ENCODE measurements around the gene TATDN2.

TATDN2 gene

DNA sequence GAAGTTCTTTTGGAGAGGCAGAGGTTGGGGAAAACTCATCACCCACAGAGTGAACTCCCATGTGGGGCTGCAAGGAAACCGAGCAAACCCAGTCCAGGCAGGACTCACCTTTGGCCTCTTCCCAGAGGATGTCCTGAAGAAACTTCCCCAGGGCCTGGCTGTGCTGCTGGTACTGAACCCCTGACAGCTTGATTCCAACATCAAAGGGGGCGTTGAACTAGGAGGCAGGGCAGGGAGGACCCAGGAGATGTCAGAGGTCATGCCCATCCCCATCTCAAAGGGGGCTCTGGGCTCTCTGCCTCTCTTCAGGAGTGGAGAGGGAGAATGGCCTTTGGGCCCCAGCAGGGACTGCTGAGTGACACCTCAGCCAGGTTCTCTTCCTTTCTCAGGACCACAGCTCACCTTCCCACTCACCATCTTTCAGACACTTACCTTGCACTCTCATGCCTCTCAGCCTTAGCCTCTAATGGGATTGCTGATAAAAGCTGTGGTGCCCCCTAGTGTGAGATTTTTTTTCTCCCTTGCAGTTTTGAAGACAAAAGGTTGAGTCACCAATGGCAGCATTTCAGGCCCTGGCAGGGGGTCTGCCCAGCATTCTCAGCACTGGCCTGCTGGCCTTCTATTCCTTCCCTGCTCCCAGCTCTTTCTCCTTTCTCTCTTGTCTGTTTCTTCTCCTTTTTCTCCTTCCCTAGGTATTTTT lies 38.5 kb downstream of the TATDN2 start:
- TF ChIP-seq, protein P1, sequence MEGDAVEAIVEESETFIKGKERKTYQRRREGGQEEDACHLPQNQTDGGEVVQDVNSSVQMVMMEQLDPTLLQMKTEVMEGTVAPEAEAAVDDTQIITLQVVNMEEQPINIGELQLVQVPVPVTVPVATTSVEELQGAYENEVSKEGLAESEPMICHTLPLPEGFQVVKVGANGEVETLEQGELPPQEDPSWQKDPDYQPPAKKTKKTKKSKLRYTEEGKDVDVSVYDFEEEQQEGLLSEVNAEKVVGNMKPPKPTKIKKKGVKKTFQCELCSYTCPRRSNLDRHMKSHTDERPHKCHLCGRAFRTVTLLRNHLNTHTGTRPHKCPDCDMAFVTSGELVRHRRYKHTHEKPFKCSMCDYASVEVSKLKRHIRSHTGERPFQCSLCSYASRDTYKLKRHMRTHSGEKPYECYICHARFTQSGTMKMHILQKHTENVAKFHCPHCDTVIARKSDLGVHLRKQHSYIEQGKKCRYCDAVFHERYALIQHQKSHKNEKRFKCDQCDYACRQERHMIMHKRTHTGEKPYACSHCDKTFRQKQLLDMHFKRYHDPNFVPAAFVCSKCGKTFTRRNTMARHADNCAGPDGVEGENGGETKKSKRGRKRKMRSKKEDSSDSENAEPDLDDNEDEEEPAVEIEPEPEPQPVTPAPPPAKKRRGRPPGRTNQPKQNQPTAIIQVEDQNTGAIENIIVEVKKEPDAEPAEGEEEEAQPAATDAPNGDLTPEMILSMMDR (IDR thresholded peaks at IDR 0.05; ENCODE audit: borderline replicate concordance, control extremely low read depth, extremely low read depth, insufficient read depth, missing control alignments) = peak; percentile 37
- peak; percentile 53 for DNase-seq (ENCODE audit: low spot score)
- in situ Hi-C loops (cut with MboI; ENCODE audit: low sequenced_read_pairs, unreplicated experiment) = no loop called here

DNA sequence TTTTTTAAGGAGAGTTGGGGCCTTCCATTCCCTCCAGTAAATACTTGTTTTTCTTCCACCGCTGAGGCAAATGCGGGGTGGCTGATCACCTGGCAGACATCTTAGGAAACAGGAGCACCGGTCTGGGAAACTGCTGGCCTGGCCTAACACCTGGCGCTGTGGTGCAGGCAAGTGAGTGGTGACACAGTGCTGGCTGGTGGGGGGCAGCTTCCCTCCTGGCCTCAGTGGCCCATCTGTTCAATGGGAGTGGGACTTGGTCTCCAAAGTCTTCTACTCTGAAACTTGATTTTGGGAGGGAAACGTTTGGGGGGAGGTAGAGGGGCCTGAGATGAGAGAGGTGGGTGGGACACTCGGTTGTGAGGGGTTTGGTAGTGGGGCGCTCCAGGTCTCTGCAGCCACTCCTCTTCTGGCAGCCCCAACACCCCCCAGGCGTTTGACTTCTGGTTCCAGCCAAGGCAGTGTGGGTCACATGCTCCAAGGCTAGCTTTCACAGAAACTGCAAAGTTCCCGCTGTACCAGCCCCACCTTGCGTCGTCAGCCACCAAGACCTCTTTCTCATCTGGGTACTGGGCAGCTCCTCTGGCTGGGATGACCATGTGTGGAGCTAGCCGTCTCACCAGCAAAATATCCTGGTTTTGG lies 39.8 kb downstream of the TATDN2 start:
- TF ChIP-seq, protein P1 (IDR thresholded peaks at IDR 0.05; ENCODE audit: borderline replicate concordance, control extremely low read depth, extremely low read depth, insufficient read depth, missing control alignments) = no peak
- in situ Hi-C loops (cut with MboI; ENCODE audit: low sequenced_read_pairs, unreplicated experiment) = no loop called here
- DNase-seq (ENCODE audit: low spot score) = no peak

DNA sequence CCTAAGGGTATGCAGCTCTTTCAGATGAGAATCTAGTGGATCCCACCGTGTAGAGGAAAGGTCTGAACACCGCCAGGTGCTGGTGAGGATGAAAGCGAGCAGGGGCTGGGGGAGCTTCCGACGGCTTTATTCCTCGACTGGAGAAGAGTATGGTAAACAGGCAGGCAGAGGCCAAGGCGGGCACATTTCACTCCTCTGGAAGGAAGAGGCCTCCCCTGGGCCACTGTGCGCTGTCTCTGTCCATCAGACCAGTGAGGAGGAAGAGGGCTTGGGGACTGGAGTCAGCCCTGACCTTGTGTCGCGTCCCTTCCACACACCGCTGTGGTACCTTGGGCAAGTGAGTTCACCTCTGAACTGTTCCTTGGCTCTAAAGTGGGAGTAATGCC lies 40.3 kb downstream of the TATDN2 start:
- in situ Hi-C loops (cut with MboI; ENCODE audit: low sequenced_read_pairs, unreplicated experiment) = no loop called here
- DNase-seq (ENCODE audit: low spot score) = no peak
- TF ChIP-seq, protein P1 (IDR thresholded peaks at IDR 0.05; ENCODE audit: borderline replicate concordance, control extremely low read depth, extremely low read depth, insufficient read depth, missing control alignments) = no peak

DNA sequence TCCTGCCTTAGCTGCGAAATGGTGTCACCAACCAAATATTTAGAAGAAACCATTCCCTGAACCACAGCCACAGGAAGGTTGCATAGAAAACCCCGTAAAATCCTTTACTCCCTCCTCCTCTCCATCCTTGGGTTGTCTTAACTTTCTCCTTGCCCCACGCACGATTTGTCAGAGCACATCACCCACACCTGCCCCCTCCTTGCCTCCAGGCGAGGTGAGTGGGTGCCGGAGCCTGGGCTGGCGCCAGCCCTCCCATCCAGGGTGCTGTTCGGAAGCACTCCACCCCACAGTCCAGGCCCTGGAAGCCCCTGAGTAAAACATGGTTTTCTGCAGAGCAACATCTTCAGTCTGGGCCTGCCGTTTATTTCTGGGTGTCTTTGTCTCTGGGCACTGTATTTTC lies 40.8 kb downstream of the TATDN2 start:
- in situ Hi-C loops (cut with MboI; ENCODE audit: low sequenced_read_pairs, unreplicated experiment) = no loop called here
- no peak for DNase-seq (ENCODE audit: low spot score)
- TF ChIP-seq, protein P1 (IDR thresholded peaks at IDR 0.05; ENCODE audit: borderline replicate concordance, control extremely low read depth, extremely low read depth, insufficient read depth, missing control alignments) = no peak

DNA sequence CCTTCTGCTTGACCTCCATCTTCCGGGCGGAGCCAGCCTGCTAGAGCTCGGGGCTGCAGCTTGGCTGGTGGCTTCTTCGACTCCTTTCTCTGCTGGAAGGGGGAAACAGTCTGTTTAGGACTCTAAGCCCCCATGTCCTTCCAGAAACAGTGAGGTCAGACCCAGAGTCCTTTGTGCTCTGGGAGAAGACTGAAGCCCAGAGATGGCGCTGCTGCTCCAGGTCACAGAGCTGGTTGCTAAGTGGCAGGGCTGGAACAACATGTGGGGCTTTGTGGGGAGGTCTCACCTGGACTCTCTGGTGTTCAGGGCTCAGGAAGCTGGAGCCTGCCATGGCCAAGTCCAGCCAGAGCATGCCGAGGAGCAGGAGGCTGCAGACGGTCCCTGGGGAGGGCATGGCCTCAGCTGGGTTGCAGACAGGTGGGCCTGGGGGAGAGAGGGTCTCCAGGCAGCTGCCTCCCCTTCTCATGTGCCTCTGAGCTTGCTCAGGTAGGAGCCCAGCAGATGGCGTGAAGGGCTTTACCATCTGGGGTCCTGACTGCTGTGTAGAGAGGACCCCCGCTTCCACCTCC lies 41.6 kb downstream of the TATDN2 start:
- in situ Hi-C loops (cut with MboI; ENCODE audit: low sequenced_read_pairs, unreplicated experiment) = no loop called here
- TF ChIP-seq, protein P1 (IDR thresholded peaks at IDR 0.05; ENCODE audit: borderline replicate concordance, control extremely low read depth, extremely low read depth, insufficient read depth, missing control alignments) = no peak
- no peak for DNase-seq (ENCODE audit: low spot score)

DNA sequence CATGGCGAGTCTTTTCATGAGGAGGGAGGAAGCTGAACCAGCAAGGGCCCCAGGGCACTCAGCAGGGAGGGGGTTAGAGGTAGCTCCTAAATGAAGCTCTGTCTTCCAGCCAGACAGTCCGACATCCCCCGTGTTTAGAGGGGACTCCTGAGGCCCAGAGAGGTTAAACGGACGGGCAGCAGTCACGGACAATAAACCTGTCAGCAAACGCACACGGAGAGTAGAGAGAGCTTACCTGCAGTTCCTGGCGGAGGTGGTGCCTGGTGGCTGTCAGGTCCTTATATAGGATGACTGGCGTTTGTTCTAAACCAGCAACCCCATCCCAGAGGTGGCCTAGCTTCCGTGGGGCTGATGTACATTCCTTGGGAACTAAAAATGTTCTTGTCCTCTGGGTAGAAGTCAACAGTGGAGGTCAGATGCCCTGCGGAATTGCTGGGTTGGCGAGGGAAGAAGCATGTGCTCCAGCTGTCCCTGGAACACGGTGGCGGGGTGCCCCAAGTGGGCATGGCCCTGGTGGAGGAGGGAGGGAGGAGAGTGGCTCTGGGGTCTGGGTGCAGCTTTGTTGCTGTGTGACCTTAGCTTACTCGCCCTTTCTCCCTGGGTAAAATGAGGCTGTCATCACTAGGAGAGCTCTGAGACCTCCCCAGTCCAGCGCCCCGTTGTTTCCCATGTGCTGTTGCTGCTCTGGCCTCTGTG lies 42.4 kb downstream of the TATDN2 start:
- in situ Hi-C loops (cut with MboI; ENCODE audit: low sequenced_read_pairs, unreplicated experiment) = no loop called here
- TF ChIP-seq, protein P1 (IDR thresholded peaks at IDR 0.05; ENCODE audit: borderline replicate concordance, control extremely low read depth, extremely low read depth, insufficient read depth, missing control alignments) = no peak
- no peak for DNase-seq (ENCODE audit: low spot score)
